Neuronal stem cell (in vitro differentiated cells): ENCODE results near the gene ARPC5L.
"Not testable (repeated sequence)": the region's sequence is repeated elsewhere in the genome, so short reads cannot be mapped to it uniquely, and the experiment has no call there.

Source experiments
- DNase-seq: peaks from one replicate; pipeline ENCODE4 v3.0.0-alpha.2; 2013; ENCODE audit warnings: low spot score
- H2AFZ ChIP-seq: one replicate; pipeline ENCODE4 v1.6.1; 2013; ENCODE audit warnings: mild to moderate bottlenecking, low read length, inconsistent platforms
- H2AK5ac ChIP-seq: 2 replicates; pipeline ENCODE4 v1.6.1; 2013; ENCODE audit warnings: low read depth, mild to moderate bottlenecking, inconsistent platforms, low read length, moderate library complexity, mixed read lengths
- H2BK120ac ChIP-seq: 2 replicates; pipeline ENCODE4 v1.6.1; 2013; ENCODE audit warnings: low read depth, mild to moderate bottlenecking, inconsistent platforms, low read length, moderate library complexity, mixed read lengths
- H2BK12ac ChIP-seq: one replicate; pipeline ENCODE4 v1.6.1; 2013; ENCODE audit warnings: low read length, inconsistent platforms
- H2BK15ac ChIP-seq: 2 replicates; pipeline ENCODE4 v1.6.1; 2013; ENCODE audit warnings: mild to moderate bottlenecking, low read length, inconsistent platforms, mixed read lengths
- H2BK5ac ChIP-seq: one replicate; pipeline ENCODE4 v1.6.1; 2013; ENCODE audit warnings: inconsistent platforms, mild to moderate bottlenecking, low read length, moderate library complexity
- H3K14ac ChIP-seq: one replicate; pipeline ENCODE4 v1.6.1; 2013; ENCODE audit warnings: low read length, inconsistent platforms
- H3K18ac ChIP-seq: 2 replicates; pipeline ENCODE4 v1.6.1; 2013; ENCODE audit warnings: low read length, inconsistent platforms
- H3K23ac ChIP-seq: 2 replicates; pipeline ENCODE4 v1.6.1; 2013; ENCODE audit warnings: low read depth, mild to moderate bottlenecking, mixed read lengths, low read length, inconsistent platforms; ENCODE audit not compliant: poor library complexity
- H3K27ac ChIP-seq: replicated peaks from 3 replicates; pipeline ENCODE4 v1.5.1; 2013; ENCODE audit warnings: low read length, inconsistent platforms
- H3K27me3 ChIP-seq, 3 experiments: 2 replicates each; pipeline ENCODE4 v1.6.1; 2013; ENCODE audit warnings: low read length in 3 of 3, mild to moderate bottlenecking in 2 of 3, inconsistent platforms in 1 of 3, low read depth in 1 of 3, mixed read lengths in 1 of 3, moderate library complexity in 1 of 3; ENCODE audit not compliant: control insufficient read depth in 3 of 3, insufficient read depth in 3 of 3
- H3K36me3 ChIP-seq, 2 donors: replicated peaks in 1 of 2; 2 replicates each; pipeline ENCODE4 v1.6.1; 2013; ENCODE audit warnings: low read length in 2 of 2; ENCODE audit not compliant: control insufficient read depth in 2 of 2, insufficient read depth in 2 of 2
- H3K4ac ChIP-seq: 2 replicates; pipeline ENCODE4 v1.6.1; 2013; ENCODE audit warnings: inconsistent platforms, mild to moderate bottlenecking, low read length, moderate library complexity
- H3K4me1 ChIP-seq, 2 donors: 1 replicate in 1 of 2; 2 replicates in 1 of 2; pipeline ENCODE4 v1.6.1; 2013; ENCODE audit warnings: low read length in 2 of 2, low read depth in 1 of 2; ENCODE audit not compliant: control insufficient read depth in 2 of 2, insufficient read depth in 1 of 2
- H3K4me2 ChIP-seq: one replicate; pipeline ENCODE4 v1.6.1; 2013; ENCODE audit warnings: mild to moderate bottlenecking, low read length, inconsistent platforms; ENCODE audit not compliant: insufficient read depth, poor library complexity, severe bottlenecking
- H3K4me3 ChIP-seq, 2 donors: 2 replicates each; pipeline ENCODE4 v1.5.1; 2013; ENCODE audit warnings: low read length in 2 of 2, mild to moderate bottlenecking in 2 of 2, inconsistent platforms in 1 of 2, moderate library complexity in 1 of 2
- H3K79me1 ChIP-seq: one replicate; pipeline ENCODE4 v1.6.1; 2013; ENCODE audit warnings: low read depth, mild to moderate bottlenecking, inconsistent platforms, low read length, moderate library complexity
- H3K9ac ChIP-seq: one replicate; pipeline ENCODE4 v1.6.1; 2013; ENCODE audit warnings: mild to moderate bottlenecking, low read depth, low read length, inconsistent platforms; ENCODE audit not compliant: poor library complexity
- H3K9me3 ChIP-seq, 2 donors: replicated peaks in 1 of 2; 2 replicates each; pipeline versions ENCODE3 to v1.6.1; 2013; ENCODE audit warnings: low read length in 2 of 2, mild to moderate bottlenecking in 2 of 2, inconsistent platforms in 1 of 2, low read depth in 1 of 2, mixed read lengths in 1 of 2, moderate library complexity in 1 of 2; ENCODE audit not compliant: control insufficient read depth in 2 of 2, insufficient read depth in 1 of 2
- H4K8ac ChIP-seq: one replicate; pipeline ENCODE4 v1.6.1; 2013; ENCODE audit warnings: low read depth, mild to moderate bottlenecking, inconsistent platforms, low read length, moderate library complexity
- H4K91ac ChIP-seq: one replicate; pipeline ENCODE4 v1.6.1; 2013; ENCODE audit warnings: low read length, low read depth, mild to moderate bottlenecking, inconsistent platforms; ENCODE audit not compliant: poor library complexity
- WGBS, 2 donors: extraction: QIAGEN DNeasy Blood & Tissue Kit; methylation state at CpG; one replicate each; pipeline ENCODE4 v1.1.7; 2013; ENCODE audit warnings: missing lambda C conversion rate in 2 of 2, mixed read lengths in 1 of 2; ENCODE audit not compliant: insufficient read length in 2 of 2, insufficient replicate concordance in 1 of 2; ENCODE audit errors: extremely low coverage in 2 of 2; 5-methylcytosine and 5-hydroxymethylcytosine counted together

The ARPC5L gene

GRCh38 chr9:124831642-124832364 lies 30.1 kb upstream of the ARPC5L start:
- Histone ChIP-seq H2AK5ac (peak overlapping the region; percentile 47), H3K36me3 (no peaks in the 10 kb centered on the region), H2BK15ac (no peak overlapping the region), H3K4me3 (peak overlapping the region in 1 of 2 donors; percentile 13), H3K9me3 (no peaks in the 10 kb centered on the region), H4K91ac (no peak overlapping the region), H3K18ac (no peak overlapping the region), H3K4me1 (no peaks in the 10 kb centered on the region), H2AFZ (peak overlapping the region; percentile 59), H2BK12ac (no peak overlapping the region), H3K4ac (no peak overlapping the region), H2BK120ac (no peak overlapping the region), H3K9ac (no peak overlapping the region), H3K27me3 (peaks cover 0 to 24% (median 0%) of the 10 kb centered on the region in 3 experiments), H3K27ac (no peak overlapping the region), H2BK5ac (no peak overlapping the region), H3K4me2 (no peak overlapping the region), H4K8ac (no peak overlapping the region), H3K79me1 (no peaks in the 10 kb centered on the region), H3K14ac (no peak overlapping the region), H3K23ac (peak overlapping the region; percentile 37)
- no CpG with 5 or more reads among the region's 9 CpGs for WGBS, 2 donors
- DNase-seq: no peak

- Histone ChIP-seq H2AFZ (no peak overlapping the region), H3K4me3 (no peak overlapping the region), H3K36me3 (no peaks in the 10 kb centered on the region), H2BK5ac (peak overlapping the region; percentile 69), H3K27ac (no peak overlapping the region), H4K91ac (no peak overlapping the region), H3K18ac (peak overlapping the region; percentile 41), H3K14ac (no peak overlapping the region), H2BK15ac (peak overlapping the region; percentile 6), H3K4ac (no peak overlapping the region), H2BK12ac (no peak overlapping the region), H3K27me3 (peaks cover 0 to 24% (median 0%) of the 10 kb centered on the region in 3 experiments), H3K4me1 (no peaks in the 10 kb centered on the region), H3K9ac (no peak overlapping the region), H3K79me1 (no peaks in the 10 kb centered on the region), H3K9me3 (no peaks in the 10 kb centered on the region), H2AK5ac (no peak overlapping the region), H2BK120ac (no peak overlapping the region), H4K8ac (no peak overlapping the region), H3K4me2 (no peak overlapping the region), H3K23ac (peak overlapping the region; percentile 6)
- WGBS, 2 donors: no CpG with 5 or more reads among the region's 7 CpGs
- DNase-seq: no peak
Measured at GRCh38 chr9:124834591-124834990, 27.3 kb upstream of the ARPC5L start.

GRCh38 chr9:124835026-124835557 lies 26.8 kb upstream of the ARPC5L start:
- Histone ChIP-seq H2BK5ac (peak overlapping the region; percentile 69), H3K4ac (no peak overlapping the region), H3K14ac (no peak overlapping the region), H3K36me3 (no peaks in the 10 kb centered on the region), H3K27me3 (peaks cover 0 to 24% (median 0%) of the 10 kb centered on the region in 3 experiments), H4K8ac (no peak overlapping the region), H3K4me3 (no peak overlapping the region), H3K4me2 (no peak overlapping the region), H4K91ac (no peak overlapping the region), H2AK5ac (no peak overlapping the region), H2BK12ac (no peak overlapping the region), H3K9me3 (no peaks in the 10 kb centered on the region), H3K79me1 (no peaks in the 10 kb centered on the region), H2BK120ac (no peak overlapping the region), H2AFZ (peak overlapping the region; percentile 23), H3K4me1 (no peaks in the 10 kb centered on the region), H3K23ac (peak overlapping the region; percentile 6), H2BK15ac (peak overlapping the region; percentile 6), H3K18ac (peak overlapping the region; percentile 41), H3K27ac (no peak overlapping the region), H3K9ac (no peak overlapping the region)
- DNase-seq: no peak
- no CpG with 5 or more reads among the region's 13 CpGs for WGBS, 2 donors

GRCh38 chr9:124838132-124838531 lies 23.8 kb upstream of the ARPC5L start:
- not testable (repeated sequence) for H3K4me2 ChIP-seq, H3K9me3 ChIP-seq, H3K18ac ChIP-seq, H3K79me1 ChIP-seq, H2BK15ac ChIP-seq, H3K36me3 ChIP-seq, H2BK12ac ChIP-seq, DNase-seq, H3K27me3 ChIP-seq, H2BK5ac ChIP-seq, H4K8ac ChIP-seq, H3K9ac ChIP-seq, H3K4me1 ChIP-seq, H4K91ac ChIP-seq, H3K27ac ChIP-seq, H3K4ac ChIP-seq, H2AK5ac ChIP-seq, H2AFZ ChIP-seq, H3K14ac ChIP-seq, H2BK120ac ChIP-seq, H3K23ac ChIP-seq, H3K4me3 ChIP-seq
- WGBS, 2 donors: no CpG with 5 or more reads among the region's 5 CpGs
